CD4-positive, alpha-beta T cell treated with Interleukin-15 for 4 hours (primary cell): ENCODE measurements around the gene OR5M11.
"Not testable (repeated sequence)": the region's sequence is repeated elsewhere in the genome, so short reads cannot be mapped to it uniquely, and the experiment has no call there.

Experiments
- DNase-seq: peaks from one replicate; pipeline ENCODE4 v3.0.0-alpha.2; 2020; ENCODE audit warnings: low spot score

OR5M11 gene

DNA sequence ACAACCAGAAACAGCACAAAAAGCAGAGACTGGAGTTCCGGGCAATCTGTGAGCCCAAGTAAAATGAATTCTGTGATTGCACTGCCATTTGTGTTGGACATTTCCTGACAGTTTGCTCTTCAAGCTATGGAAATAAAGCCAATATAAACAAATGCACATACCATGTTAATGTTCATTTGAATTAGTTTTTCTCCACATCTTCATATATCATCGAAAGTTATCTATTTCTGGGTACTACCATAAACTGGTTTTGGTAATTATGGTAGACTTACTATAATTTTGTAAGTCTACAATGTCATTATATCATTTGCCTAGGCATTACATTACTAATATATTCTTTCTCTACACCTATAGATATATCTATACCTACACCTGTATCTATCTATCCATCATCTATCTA is at the start of gene OR5M11:
OR5M11 (minus strand) TSS at position 101 of the 400 bp plus-strand sequence; CDS start at position 101, 0 bp downstream.
- no peak for DNase-seq

DNA sequence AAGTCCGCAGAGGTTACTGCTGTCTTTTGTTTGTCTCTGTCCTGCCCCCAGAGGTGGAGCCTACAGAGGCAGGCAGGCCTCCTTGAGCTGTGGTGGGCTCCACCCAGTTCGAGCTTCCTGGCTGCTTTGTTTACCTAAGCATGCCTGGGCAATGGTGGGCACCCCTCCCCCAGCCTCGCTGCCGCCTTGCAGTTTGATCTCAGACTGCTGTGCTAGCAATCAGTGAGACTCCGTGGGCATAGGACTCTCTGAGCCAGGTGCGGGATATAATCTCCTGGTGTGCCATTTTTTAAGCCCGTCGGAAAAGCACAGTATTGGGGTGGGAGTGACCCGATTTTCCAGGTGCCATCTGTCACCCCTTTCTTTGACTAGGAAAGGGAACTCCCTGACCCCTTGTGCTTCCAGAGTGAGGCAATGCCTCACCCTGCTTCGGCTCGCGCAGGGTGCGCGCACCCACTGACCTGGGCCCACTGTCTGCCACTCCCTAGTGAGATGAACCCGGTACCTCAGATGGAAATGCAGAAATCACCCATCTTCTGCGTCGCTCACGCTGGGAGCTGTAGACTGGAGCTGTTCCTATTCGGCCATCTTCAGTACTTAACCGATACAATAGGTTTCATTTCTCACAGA is 49.1 kb upstream of the OR5M11 start:
- not testable (repeated sequence) for DNase-seq

DNA sequence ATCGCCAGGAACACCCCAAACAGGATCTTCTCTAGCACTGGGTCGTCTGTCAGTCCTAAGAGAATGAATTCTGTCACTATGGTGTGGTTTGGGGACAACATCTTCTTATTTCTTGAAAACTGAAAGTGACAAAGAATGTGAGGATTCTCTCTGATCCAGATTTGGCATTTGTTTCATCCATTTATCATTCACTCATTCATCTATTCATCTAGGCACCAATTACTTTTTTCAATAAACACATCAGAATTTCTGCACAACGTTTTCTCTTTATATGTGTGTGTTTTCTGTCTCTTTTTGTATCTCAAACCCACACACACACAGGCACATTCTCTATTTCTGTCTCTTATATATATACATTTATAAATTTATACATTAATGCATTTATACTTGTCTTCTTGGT is 34.6 kb upstream of the OR5M11 start, which contains the start of gene OR5M10:
OR5M10 (minus strand) TSS at position 101 of the 400 bp plus-strand sequence; CDS start at position 101, 0 bp downstream.
- DNase-seq, result no peak

DNA sequence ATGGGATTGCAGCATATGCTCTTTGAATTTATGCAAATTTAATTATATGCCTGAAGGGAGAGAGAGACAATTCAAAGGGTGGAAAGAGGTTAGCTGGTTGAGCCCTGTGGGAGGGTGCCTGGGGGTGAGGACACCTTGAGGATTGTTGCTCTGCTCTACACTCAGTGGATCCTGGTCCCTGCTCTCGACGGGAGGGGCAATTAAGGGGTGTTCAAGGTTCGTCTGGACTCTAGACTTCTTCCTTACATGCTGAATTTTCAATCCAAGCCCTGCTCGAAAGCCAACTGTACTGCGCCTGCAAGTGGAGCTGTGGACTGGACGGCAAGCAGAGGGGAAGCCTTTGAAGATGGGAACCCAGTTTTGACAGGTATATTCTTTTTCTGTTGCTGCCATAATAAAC is 15.5 kb upstream of the OR5M11 start:
- no peak for DNase-seq

DNA sequence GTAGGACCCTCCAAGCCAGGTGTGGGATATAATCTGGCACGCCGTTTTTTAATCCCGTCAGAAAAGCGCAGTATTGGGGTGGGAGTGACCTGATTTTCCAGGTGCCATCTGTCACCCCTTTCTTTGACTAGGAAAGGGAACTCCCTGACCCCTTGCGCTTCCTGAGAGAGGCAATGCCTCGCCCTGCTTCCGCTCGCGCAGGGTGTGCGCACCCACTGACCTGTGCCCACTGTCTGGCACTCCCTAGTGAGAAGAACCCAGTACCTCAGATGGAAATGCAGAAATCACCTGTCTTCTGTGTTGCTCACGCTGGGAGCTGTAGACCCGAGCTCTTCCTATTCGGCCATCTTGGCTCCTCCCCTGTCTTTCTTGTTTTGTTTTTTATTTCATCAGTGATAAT is 11.6 kb upstream of the OR5M11 start:
- not testable (repeated sequence) for DNase-seq

DNA sequence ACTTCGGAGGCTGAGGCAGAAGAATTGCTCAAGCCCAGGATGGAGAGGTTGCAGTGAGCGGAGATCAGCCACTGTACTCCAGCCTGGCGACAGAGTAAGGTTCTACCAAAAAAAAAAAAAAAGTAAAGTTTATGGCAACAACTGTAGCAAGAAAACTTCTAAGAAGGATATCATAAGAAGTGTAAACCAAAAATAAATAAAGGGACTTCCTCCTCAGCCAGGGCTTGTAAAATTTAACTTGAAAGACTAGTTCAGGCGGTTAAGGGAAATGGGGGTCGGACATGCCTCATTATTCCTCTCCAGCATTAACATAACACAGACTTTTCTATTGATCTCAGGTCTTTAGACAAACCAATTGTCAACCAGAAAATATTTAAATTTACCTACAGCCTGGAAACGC is 2.5 kb upstream of the OR5M11 start:
- DNase-seq, result no peak

DNA sequence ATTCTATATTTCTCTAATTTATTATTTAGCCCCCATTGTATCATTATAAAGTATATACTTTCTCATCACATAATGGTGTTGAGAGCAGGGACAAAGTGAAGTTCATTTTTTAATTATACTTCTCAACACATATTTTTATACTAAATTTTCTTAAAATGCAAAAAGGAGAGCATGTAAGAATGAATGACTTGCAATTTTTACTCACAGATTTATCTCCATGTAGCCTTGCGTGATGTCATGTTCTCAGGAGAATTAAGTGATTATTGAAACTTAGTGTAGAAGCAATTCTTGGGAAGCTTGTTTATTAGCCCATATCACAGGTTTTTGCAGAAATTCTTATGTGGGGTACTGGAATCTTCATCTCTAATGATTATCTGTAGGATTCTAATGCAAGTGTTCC is 682 bp upstream of the OR5M11 start:
- no peak for DNase-seq

DNA sequence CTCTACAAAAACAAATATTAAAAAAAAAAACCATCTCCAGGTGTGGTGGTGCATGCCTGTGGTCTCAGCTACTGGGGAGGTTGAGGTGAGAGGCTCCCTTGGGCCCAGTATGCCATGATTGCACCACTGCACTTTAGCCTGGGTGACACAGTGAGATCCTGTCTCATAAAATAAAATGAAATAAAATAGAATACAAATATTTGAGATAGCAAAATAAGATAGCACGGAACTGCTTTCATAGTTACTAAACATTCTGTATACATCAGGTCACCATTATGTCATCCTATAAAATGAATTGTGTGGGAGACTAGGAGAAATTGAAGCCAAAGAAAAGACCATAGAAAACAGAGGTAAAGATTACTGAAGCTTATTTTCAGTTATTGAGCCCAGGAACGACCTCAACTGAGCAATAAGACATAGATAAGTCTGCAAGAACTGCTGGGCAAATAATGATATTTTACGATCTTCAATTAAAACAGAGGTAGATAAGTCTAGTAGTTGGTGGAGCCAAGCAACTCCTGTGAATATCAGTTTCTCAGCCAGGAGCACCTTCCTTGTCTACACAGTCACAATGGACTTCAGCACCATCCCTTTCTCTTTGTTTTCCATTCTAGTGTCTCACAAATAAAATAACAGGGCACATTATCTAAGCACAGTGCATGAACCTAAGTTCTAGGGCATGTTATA is 9.9 kb downstream of the OR5M11 start:
- DNase-seq, result no peak

DNA sequence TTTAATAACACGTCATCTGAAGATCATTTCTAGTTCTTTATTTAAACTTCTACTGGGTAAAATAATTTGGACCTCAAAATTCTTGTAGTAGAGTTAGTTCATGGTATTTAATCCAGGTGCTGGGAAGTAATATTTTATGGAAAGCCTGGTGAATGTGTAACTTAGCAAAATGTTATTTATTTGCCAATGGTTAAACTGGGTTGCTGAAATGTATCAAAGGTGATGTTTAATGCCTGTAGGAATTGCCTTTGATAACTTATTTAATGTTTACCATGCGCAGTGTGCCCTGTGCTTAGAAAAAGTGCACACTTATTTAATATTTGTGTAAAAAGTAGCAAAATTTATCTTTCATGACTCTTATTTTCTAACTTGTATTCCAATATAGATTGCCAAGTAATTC is 11.2 kb downstream of the OR5M11 start:
- DNase-seq, result no peak

DNA sequence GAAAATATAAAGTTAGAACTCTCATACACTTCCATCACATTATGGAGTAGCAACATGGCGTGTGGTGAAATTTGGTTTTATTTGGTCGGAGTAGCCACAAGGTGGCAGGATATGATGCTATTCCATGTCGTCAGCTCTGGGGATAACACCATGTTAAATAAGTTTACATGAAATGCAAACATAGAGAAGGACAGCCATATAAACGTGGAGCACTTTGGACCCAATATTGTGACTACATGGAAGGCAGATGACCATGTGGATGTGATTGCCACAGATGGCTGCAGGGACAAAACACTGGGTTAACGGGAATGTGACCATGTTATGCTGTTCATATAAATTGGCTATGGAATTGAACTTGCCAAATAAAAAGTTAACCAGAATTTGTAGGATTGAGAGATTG is 21.0 kb downstream of the OR5M11 start:
- no peak for DNase-seq

DNA sequence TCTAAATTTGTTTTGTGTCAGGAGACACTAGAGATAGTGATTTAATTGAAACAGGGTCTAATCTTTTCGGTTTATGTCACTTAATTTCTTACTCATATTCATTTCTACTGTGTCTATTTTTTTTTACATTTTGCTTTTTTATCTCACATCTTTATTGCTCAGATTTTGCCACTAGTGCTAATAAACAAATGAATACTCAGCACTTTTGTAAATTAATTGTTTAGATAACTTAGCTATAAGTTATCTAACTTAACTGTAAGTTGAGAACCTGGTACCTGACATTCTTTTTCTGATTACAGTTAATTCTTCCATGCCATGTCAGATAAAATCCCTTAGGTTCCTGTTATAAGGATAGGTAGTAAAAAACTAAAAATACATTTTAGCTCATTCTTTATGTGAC is 29.8 kb downstream of the OR5M11 start:
- DNase-seq, result no peak

DNA sequence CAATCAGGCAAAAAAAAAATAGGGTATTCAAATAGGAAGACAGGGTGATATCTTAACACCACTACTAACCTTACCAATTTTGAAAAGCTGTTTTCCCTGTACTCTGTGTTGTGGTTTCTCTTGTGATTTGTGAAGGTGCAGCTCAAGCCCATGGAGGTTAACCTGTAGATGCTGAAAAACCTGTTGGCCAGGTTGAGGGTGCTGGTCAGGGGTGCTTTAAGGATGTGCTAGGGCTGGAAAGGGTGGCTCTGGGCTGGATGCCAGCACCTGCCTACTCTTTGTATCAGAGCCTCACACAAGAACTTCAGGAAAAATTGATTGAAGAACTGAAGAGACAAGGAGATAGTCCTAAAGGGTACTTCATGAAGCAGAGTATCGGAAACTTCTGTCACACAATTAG is 33.6 kb downstream of the OR5M11 start:
- no peak for DNase-seq

DNA sequence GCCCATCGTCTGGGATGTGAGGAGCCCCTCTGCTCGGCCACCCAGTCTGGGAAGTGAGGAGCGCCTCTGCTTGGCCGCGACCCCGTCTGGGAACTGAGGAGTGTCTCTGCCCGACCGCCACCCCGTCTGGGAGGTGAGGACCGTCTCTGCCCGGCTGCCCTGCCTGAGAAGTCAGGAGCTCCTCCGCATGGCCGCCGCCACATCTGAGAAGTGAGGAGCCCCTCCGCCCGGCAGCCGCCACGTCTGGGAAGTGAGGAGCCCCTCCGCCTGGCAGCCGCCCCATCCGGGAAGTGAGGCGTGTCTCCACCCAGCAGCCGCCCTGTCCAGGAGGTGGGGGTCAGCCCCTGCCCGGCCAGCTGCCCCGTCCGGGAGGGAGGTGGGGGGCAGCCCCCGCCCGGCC is 46.0 kb downstream of the OR5M11 start:
- DNase-seq, result no peak

DNA sequence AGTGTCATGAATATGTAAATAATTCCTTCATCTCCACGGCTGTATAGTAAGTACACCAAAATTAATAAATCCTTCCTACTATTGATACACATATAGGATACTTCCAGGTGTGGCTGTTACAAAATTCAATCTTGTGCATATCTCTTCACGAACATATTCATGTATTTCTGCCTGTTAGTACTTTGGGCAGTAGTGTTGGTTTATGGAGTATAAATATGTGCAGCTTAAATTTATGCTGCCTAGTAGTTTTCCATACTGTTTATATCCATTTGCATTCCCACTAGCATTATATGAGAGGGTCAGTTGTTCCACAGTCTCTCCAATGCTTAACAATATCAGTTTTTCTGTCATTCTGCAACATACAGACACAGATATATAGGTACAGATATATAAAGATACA is 47.9 kb downstream of the OR5M11 start:
- no peak for DNase-seq
